Neuronal stem cell (in vitro differentiated cells): ENCODE measurements around the gene FBXL13.
"Not testable (repeated sequence)": the region's sequence is repeated elsewhere in the genome, so short reads cannot be mapped to it uniquely, and the experiment has no call there.

Source experiments
- DNase-seq: peaks from one replicate; pipeline ENCODE4 v3.0.0-alpha.2; 2013; ENCODE audit warnings: low spot score
- H2AFZ ChIP-seq: one replicate; pipeline ENCODE4 v1.6.1; 2013; ENCODE audit warnings: mild to moderate bottlenecking, low read length, inconsistent platforms
- H2AK5ac ChIP-seq: 2 replicates; pipeline ENCODE4 v1.6.1; 2013; ENCODE audit warnings: low read depth, mild to moderate bottlenecking, inconsistent platforms, low read length, moderate library complexity, mixed read lengths
- H2BK120ac ChIP-seq: 2 replicates; pipeline ENCODE4 v1.6.1; 2013; ENCODE audit warnings: low read depth, mild to moderate bottlenecking, inconsistent platforms, low read length, moderate library complexity, mixed read lengths
- H2BK12ac ChIP-seq: one replicate; pipeline ENCODE4 v1.6.1; 2013; ENCODE audit warnings: low read length, inconsistent platforms
- H2BK15ac ChIP-seq: 2 replicates; pipeline ENCODE4 v1.6.1; 2013; ENCODE audit warnings: mild to moderate bottlenecking, low read length, inconsistent platforms, mixed read lengths
- H2BK5ac ChIP-seq: one replicate; pipeline ENCODE4 v1.6.1; 2013; ENCODE audit warnings: inconsistent platforms, mild to moderate bottlenecking, low read length, moderate library complexity
- H3K14ac ChIP-seq: one replicate; pipeline ENCODE4 v1.6.1; 2013; ENCODE audit warnings: low read length, inconsistent platforms
- H3K18ac ChIP-seq: 2 replicates; pipeline ENCODE4 v1.6.1; 2013; ENCODE audit warnings: low read length, inconsistent platforms
- H3K23ac ChIP-seq: 2 replicates; pipeline ENCODE4 v1.6.1; 2013; ENCODE audit warnings: low read depth, mild to moderate bottlenecking, mixed read lengths, low read length, inconsistent platforms; ENCODE audit not compliant: poor library complexity
- H3K27ac ChIP-seq: replicated peaks from 3 replicates; pipeline ENCODE4 v1.5.1; 2013; ENCODE audit warnings: low read length, inconsistent platforms
- H3K27me3 ChIP-seq, 3 experiments: 2 replicates each; pipeline ENCODE4 v1.6.1; 2013; ENCODE audit warnings: low read length in 3 of 3, mild to moderate bottlenecking in 2 of 3, inconsistent platforms in 1 of 3, low read depth in 1 of 3, mixed read lengths in 1 of 3, moderate library complexity in 1 of 3; ENCODE audit not compliant: control insufficient read depth in 3 of 3, insufficient read depth in 3 of 3
- H3K36me3 ChIP-seq, 2 donors: replicated peaks in 1 of 2; 2 replicates each; pipeline ENCODE4 v1.6.1; 2013; ENCODE audit warnings: low read length in 2 of 2; ENCODE audit not compliant: control insufficient read depth in 2 of 2, insufficient read depth in 2 of 2
- H3K4ac ChIP-seq: 2 replicates; pipeline ENCODE4 v1.6.1; 2013; ENCODE audit warnings: inconsistent platforms, mild to moderate bottlenecking, low read length, moderate library complexity
- H3K4me1 ChIP-seq, 2 donors: 1 replicate in 1 of 2; 2 replicates in 1 of 2; pipeline ENCODE4 v1.6.1; 2013; ENCODE audit warnings: low read length in 2 of 2, low read depth in 1 of 2; ENCODE audit not compliant: control insufficient read depth in 2 of 2, insufficient read depth in 1 of 2
- H3K4me2 ChIP-seq: one replicate; pipeline ENCODE4 v1.6.1; 2013; ENCODE audit warnings: mild to moderate bottlenecking, low read length, inconsistent platforms; ENCODE audit not compliant: insufficient read depth, poor library complexity, severe bottlenecking
- H3K4me3 ChIP-seq, 2 donors: 2 replicates each; pipeline ENCODE4 v1.5.1; 2013; ENCODE audit warnings: low read length in 2 of 2, mild to moderate bottlenecking in 2 of 2, inconsistent platforms in 1 of 2, moderate library complexity in 1 of 2
- H3K79me1 ChIP-seq: one replicate; pipeline ENCODE4 v1.6.1; 2013; ENCODE audit warnings: low read depth, mild to moderate bottlenecking, inconsistent platforms, low read length, moderate library complexity
- H3K9ac ChIP-seq: one replicate; pipeline ENCODE4 v1.6.1; 2013; ENCODE audit warnings: mild to moderate bottlenecking, low read depth, low read length, inconsistent platforms; ENCODE audit not compliant: poor library complexity
- H3K9me3 ChIP-seq, 2 donors: replicated peaks in 1 of 2; 2 replicates each; pipeline versions ENCODE3 to v1.6.1; 2013; ENCODE audit warnings: low read length in 2 of 2, mild to moderate bottlenecking in 2 of 2, inconsistent platforms in 1 of 2, low read depth in 1 of 2, mixed read lengths in 1 of 2, moderate library complexity in 1 of 2; ENCODE audit not compliant: control insufficient read depth in 2 of 2, insufficient read depth in 1 of 2
- H4K8ac ChIP-seq: one replicate; pipeline ENCODE4 v1.6.1; 2013; ENCODE audit warnings: low read depth, mild to moderate bottlenecking, inconsistent platforms, low read length, moderate library complexity
- H4K91ac ChIP-seq: one replicate; pipeline ENCODE4 v1.6.1; 2013; ENCODE audit warnings: low read length, low read depth, mild to moderate bottlenecking, inconsistent platforms; ENCODE audit not compliant: poor library complexity
- WGBS, 2 donors: extraction: QIAGEN DNeasy Blood & Tissue Kit; methylation state at CpG; one replicate each; pipeline ENCODE4 v1.1.7; 2013; ENCODE audit warnings: missing lambda C conversion rate in 2 of 2, mixed read lengths in 1 of 2; ENCODE audit not compliant: insufficient read length in 2 of 2, insufficient replicate concordance in 1 of 2; ENCODE audit errors: extremely low coverage in 2 of 2; 5-methylcytosine and 5-hydroxymethylcytosine counted together

Gene FBXL13

DNA sequence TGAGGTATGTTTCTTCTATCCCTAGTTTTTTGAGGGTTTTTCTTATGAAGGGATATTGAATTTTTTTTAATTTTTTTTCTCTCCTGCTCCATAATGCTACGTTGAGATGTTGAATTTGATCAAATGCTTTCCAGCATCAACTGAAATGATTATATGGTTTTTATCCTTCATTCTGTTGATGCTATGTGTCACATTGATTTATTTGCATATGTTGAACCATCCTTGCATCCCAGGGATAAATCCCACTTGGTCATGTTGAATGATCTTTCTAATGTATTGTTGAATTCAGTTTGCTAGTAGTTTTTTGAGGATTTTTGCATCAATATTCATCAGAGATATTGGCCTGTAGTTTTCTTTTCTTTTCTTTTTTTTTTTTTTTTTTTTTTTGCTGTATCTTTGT, 171.0 kb downstream of the FBXL13 start:
- not testable (repeated sequence) for H2BK12ac ChIP-seq, H2BK5ac ChIP-seq, H2BK15ac ChIP-seq, H3K23ac ChIP-seq, H3K18ac ChIP-seq, H3K36me3 ChIP-seq, H2BK120ac ChIP-seq, H3K79me1 ChIP-seq, H4K91ac ChIP-seq, H3K9ac ChIP-seq, H3K4me1 ChIP-seq, H3K27me3 ChIP-seq, H2AK5ac ChIP-seq, H3K4me3 ChIP-seq, H2AFZ ChIP-seq, H3K4me2 ChIP-seq, H3K14ac ChIP-seq, H3K27ac ChIP-seq, DNase-seq, H3K4ac ChIP-seq, H3K9me3 ChIP-seq, H4K8ac ChIP-seq
- WGBS, 2 donors = no CpG with 5 or more reads among the region's 1 CpG

- H2BK5ac ChIP-seq, H3K4me2 ChIP-seq, H2BK120ac ChIP-seq, H3K4ac ChIP-seq, H2BK15ac ChIP-seq, H4K8ac ChIP-seq, H4K91ac ChIP-seq, H3K4me3 ChIP-seq, H3K79me1 ChIP-seq, H3K4me1 ChIP-seq, H3K18ac ChIP-seq, H3K36me3 ChIP-seq, H2BK12ac ChIP-seq, H3K27ac ChIP-seq, H3K9ac ChIP-seq, H2AK5ac ChIP-seq, H2AFZ ChIP-seq, H3K9me3 ChIP-seq, H3K27me3 ChIP-seq, H3K23ac ChIP-seq, H3K14ac ChIP-seq, DNase-seq: not testable (repeated sequence)
- no CpG with 5 or more reads among the region's 2 CpGs for WGBS, 2 donors
Measured at GRCh38 chr7:102902052-102902451, 172.5 kb downstream of the FBXL13 start.

- H2BK12ac ChIP-seq = no peak overlapping the region
- no peak overlapping the region for H3K9ac ChIP-seq
- no peak overlapping the region for H2BK5ac ChIP-seq
- no peaks in the 10 kb centered on the region for H3K4me1 ChIP-seq
- WGBS, 2 donors = no CpG with 5 or more reads among the region's 5 CpGs
- no peak overlapping the region for H3K27ac ChIP-seq
- H3K14ac ChIP-seq = no peak overlapping the region
- no peak overlapping the region for H3K23ac ChIP-seq
- no peaks in the 10 kb centered on the region for H3K27me3 ChIP-seq
- no peaks in the 10 kb centered on the region for H3K79me1 ChIP-seq
- no peak overlapping the region for H2BK15ac ChIP-seq
- H3K4me2 ChIP-seq = no peak overlapping the region
- H3K4me3 ChIP-seq = no peak overlapping the region
- H3K18ac ChIP-seq = no peak overlapping the region
- no peak overlapping the region for H3K4ac ChIP-seq
- no peaks in the 10 kb centered on the region for H3K36me3 ChIP-seq
- H4K8ac ChIP-seq = no peak overlapping the region
- H2BK120ac ChIP-seq = no peak overlapping the region
- H2AFZ ChIP-seq = no peak overlapping the region
- DNase-seq = no peak
- no peak overlapping the region for H2AK5ac ChIP-seq
- H4K91ac ChIP-seq = no peak overlapping the region
- H3K9me3 ChIP-seq = no peaks in the 10 kb centered on the region
Measured at GRCh38 chr7:102898532-102898859, 176.1 kb downstream of the FBXL13 start.

DNA sequence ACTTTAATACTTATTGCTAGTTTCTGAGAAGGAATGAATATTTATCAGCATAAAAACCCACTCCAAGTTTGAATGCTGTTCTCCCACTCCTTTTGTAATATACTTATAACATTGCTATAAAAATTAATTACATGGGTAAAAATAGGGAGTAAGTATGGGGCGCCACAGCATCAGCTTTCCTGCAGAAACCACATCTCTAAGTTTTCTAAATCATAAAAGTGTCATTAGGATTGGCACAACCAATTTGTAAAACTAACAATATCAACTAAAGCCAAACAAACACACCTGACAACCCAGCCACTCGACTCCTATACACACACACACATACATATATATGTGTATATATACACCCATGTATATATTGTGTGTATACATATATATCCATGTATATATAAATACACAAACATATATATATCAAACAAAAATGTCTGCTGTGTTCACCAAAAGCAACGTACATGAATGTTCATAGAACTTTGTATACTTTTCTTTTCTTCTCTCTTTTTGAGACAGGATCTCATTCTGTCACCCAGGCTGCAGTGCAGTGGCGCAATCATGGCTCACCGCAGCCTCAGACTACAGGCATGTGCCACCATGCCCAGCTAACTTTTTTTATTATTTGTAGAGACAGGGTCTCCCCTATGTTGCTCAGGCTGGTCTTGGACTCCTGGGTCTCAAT, 176.6 kb downstream of the FBXL13 start:
- H3K9me3 ChIP-seq = no peaks in the 10 kb centered on the region
- no peak overlapping the region for H3K4me2 ChIP-seq
- H2AK5ac ChIP-seq = no peak overlapping the region
- no CpG with 5 or more reads among the region's 5 CpGs for WGBS, 2 donors
- DNase-seq = no peak
- no peaks in the 10 kb centered on the region for H3K27me3 ChIP-seq
- H3K18ac ChIP-seq = no peak overlapping the region
- H3K4me3 ChIP-seq = no peak overlapping the region
- H4K91ac ChIP-seq = no peak overlapping the region
- H3K4ac ChIP-seq = no peak overlapping the region
- no peaks in the 10 kb centered on the region for H3K4me1 ChIP-seq
- H3K14ac ChIP-seq = no peak overlapping the region
- H2BK12ac ChIP-seq = no peak overlapping the region
- H3K79me1 ChIP-seq = no peaks in the 10 kb centered on the region
- H3K9ac ChIP-seq = no peak overlapping the region
- no peak overlapping the region for H3K23ac ChIP-seq
- no peak overlapping the region for H2BK5ac ChIP-seq
- H4K8ac ChIP-seq = no peak overlapping the region
- no peak overlapping the region for H2AFZ ChIP-seq
- no peak overlapping the region for H2BK15ac ChIP-seq
- no peak overlapping the region for H2BK120ac ChIP-seq
- H3K27ac ChIP-seq = no peak overlapping the region
- no peaks in the 10 kb centered on the region for H3K36me3 ChIP-seq
